H1 (cell line): ENCODE data around the gene RFX5. TPM values are rescaled to one million over a fixed set of nuclear protein-coding genes. Genes with fewer than 3 reads are reported as not detected.

ENCODE experiments used
- CTCF ChIA-PET: fragments of 300-600 bp; sonication (Branson Sonifier 250); formaldehyde crosslinking; loops from one replicate; lab custom pipeline; 2021; ENCODE audit not compliant: partially characterized antibody; lab: Charles Lee
- POLR2A ChIA-PET: fragments of 300-600 bp; sonication (Branson Sonifier 250); formaldehyde crosslinking; loops from one replicate; lab custom pipeline; 2021; ENCODE audit warnings: inconsistent platforms; ENCODE audit not compliant: partially characterized antibody; lab: Charles Lee
- DNase-seq, 2 experiments: peaks; one replicate each; pipeline versions ENCODE4 v3.0.0 to v3.0.0-alpha.2; 2010 to 2022; ENCODE audit warnings: low spot score in 2 of 2, low read depth in 1 of 2, mixed read lengths in 1 of 2
- FAIRE-seq: peaks from 2 replicates; lab custom pipeline; 2011; peaks lifted over from hg19 to GRCh38; lab: Jason Lieb, UNC
- H2AFZ ChIP-seq: 2 replicates; pipeline ENCODE4 v1.8.1; 2012; ENCODE audit warnings: low read length, inconsistent platforms
- H2AK5ac ChIP-seq: 2 replicates; pipeline ENCODE4 v1.6.1; 2013; ENCODE audit warnings: low read depth, low read length
- H2BK120ac ChIP-seq: replicated peaks from 2 replicates; pipeline ENCODE3; 2013; ENCODE audit warnings: low read depth, low read length, inconsistent platforms
- H2BK12ac ChIP-seq: 2 replicates; pipeline ENCODE4 v1.6.1; 2013; ENCODE audit warnings: low read depth, low read length
- H2BK15ac ChIP-seq: 2 replicates; pipeline ENCODE4 v1.6.1; 2013; ENCODE audit warnings: low read length
- H2BK20ac ChIP-seq: 2 replicates; pipeline ENCODE4 v1.6.1; 2013; ENCODE audit warnings: low read length
- H2BK5ac ChIP-seq: 2 replicates; pipeline ENCODE4 v1.6.1; 2013; ENCODE audit warnings: low read depth, low read length
- H3K14ac ChIP-seq: 2 replicates; pipeline ENCODE4 v1.6.1; 2013; ENCODE audit warnings: inconsistent platforms; ENCODE audit not compliant: insufficient read length
- H3K18ac ChIP-seq: 2 replicates; pipeline ENCODE4 v1.6.1; 2013; ENCODE audit warnings: low read length; ENCODE audit errors: extremely low read depth
- H3K23ac ChIP-seq: 2 replicates; pipeline ENCODE4 v1.6.1; 2013; ENCODE audit warnings: inconsistent platforms; ENCODE audit not compliant: insufficient read length
- H3K23me2 ChIP-seq: 2 replicates; pipeline ENCODE4 v1.6.1; 2013; ENCODE audit warnings: low read depth, low read length
- H3K27ac ChIP-seq: 2 replicates; pipeline ENCODE4 v1.6.1; 2011; ENCODE audit warnings: low read depth, low read length, inconsistent platforms
- H3K27me3 ChIP-seq, 4 experiments: replicated peaks in 1 of 4; 1 replicate in 1 of 4; 2 replicates in 3 of 4; pipeline versions ENCODE4 v1.6.1 to v1.8.1; 2011 to 2013; ENCODE audit warnings: low read length in 3 of 4, mild to moderate bottlenecking in 3 of 4, inconsistent platforms in 2 of 4, mixed read lengths in 2 of 4, moderate library complexity in 1 of 4; ENCODE audit not compliant: control insufficient read depth in 3 of 4, insufficient read depth in 3 of 4; ENCODE audit errors: extremely low read depth in 1 of 4
- H3K36me3 ChIP-seq, 4 experiments: 2 replicates each; pipeline versions ENCODE4 v1.6.1 to v1.8.1; 2011 to 2013; ENCODE audit warnings: mild to moderate bottlenecking in 4 of 4, low read length in 3 of 4, moderate library complexity in 2 of 4, control low read depth in 1 of 4, inconsistent platforms in 1 of 4; ENCODE audit not compliant: insufficient read depth in 4 of 4, control insufficient read depth in 2 of 4
- H3K4ac ChIP-seq: replicated peaks from 2 replicates; pipeline ENCODE3; 2013; ENCODE audit warnings: low read length, low read depth, mixed read lengths, inconsistent platforms; ENCODE audit not compliant: insufficient read length
- H3K4me1 ChIP-seq, 4 experiments: replicated peaks in 1 of 4; 1 replicate in 1 of 4; 2 replicates in 3 of 4; pipeline versions ENCODE4 v1.6.1 to v1.8.1; 2011 to 2013; ENCODE audit warnings: low read length in 3 of 4, inconsistent platforms in 2 of 4, mixed read lengths in 1 of 4; ENCODE audit not compliant: insufficient read depth in 4 of 4, control insufficient read depth in 3 of 4
- H3K4me2 ChIP-seq, 2 experiments: 2 replicates each; pipeline versions ENCODE4 v1.6.1 to v1.8.1; 2011 to 2013; ENCODE audit warnings: low read depth in 2 of 2, low read length in 2 of 2, control low read depth in 1 of 2, inconsistent platforms in 1 of 2, mild to moderate bottlenecking in 1 of 2; ENCODE audit not compliant: insufficient read depth in 1 of 2
- H3K4me3 ChIP-seq, 4 experiments: fragments of 200-600, 300-600 bp in 1 of 4; sonication (generic), shearing (Covaris generic), sonication (Bioruptor Twin) in 1 of 4; 2 replicates each; pipeline versions ENCODE4 v1.5.1 to v1.8.1; 2011 to 2016; ENCODE audit warnings: low read length in 4 of 4, low read depth in 3 of 4, control low read depth in 2 of 4, inconsistent platforms in 2 of 4, mild to moderate bottlenecking in 2 of 4, mixed read lengths in 1 of 4, moderate library complexity in 1 of 4; ENCODE audit not compliant: insufficient read depth in 2 of 4; ENCODE audit errors: extremely low read depth in 1 of 4
- H3K56ac ChIP-seq: replicated peaks from 2 replicates; pipeline ENCODE3; 2013; ENCODE audit warnings: low read depth, mild to moderate bottlenecking, mixed read lengths, low read length, inconsistent platforms; ENCODE audit not compliant: insufficient read length
- H3K79me1 ChIP-seq: 2 replicates; pipeline ENCODE4 v1.6.1; 2013; ENCODE audit warnings: low read depth, low read length, control low read depth
- H3K79me2 ChIP-seq, 2 experiments: 2 replicates each; pipeline versions ENCODE4 v1.6.1 to v1.8.1; 2012 to 2013; ENCODE audit warnings: low read length in 2 of 2, mild to moderate bottlenecking in 2 of 2, inconsistent platforms in 1 of 2; ENCODE audit not compliant: insufficient read depth in 2 of 2, control insufficient read depth in 1 of 2
- H3K9ac ChIP-seq, 4 experiments: replicated peaks in 1 of 4; 1 replicate in 1 of 4; 2 replicates in 3 of 4; pipeline versions ENCODE4 v1.6.1 to v1.8.1; 2011 to 2013; ENCODE audit warnings: low read depth in 3 of 4, low read length in 3 of 4, control low read depth in 2 of 4, mild to moderate bottlenecking in 2 of 4, moderate library complexity in 2 of 4, inconsistent platforms in 1 of 4; ENCODE audit errors: extremely low read depth in 1 of 4
- H3K9me3 ChIP-seq, 2 experiments: 2 replicates each; pipeline versions ENCODE4 v1.6.1 to v1.8.1; 2012 to 2013; ENCODE audit warnings: mild to moderate bottlenecking in 2 of 2, moderate library complexity in 2 of 2, control low read depth in 1 of 2, inconsistent platforms in 1 of 2, low read depth in 1 of 2, low read length in 1 of 2, mixed read lengths in 1 of 2; ENCODE audit not compliant: insufficient read depth in 2 of 2
- H4K20me1 ChIP-seq, 2 experiments: replicated peaks in 1 of 2; 2 replicates each; pipeline versions ENCODE3 to v1.8.1; 2011 to 2013; ENCODE audit warnings: inconsistent platforms in 2 of 2, low read length in 2 of 2, mild to moderate bottlenecking in 1 of 2; ENCODE audit not compliant: insufficient read depth in 2 of 2, control insufficient read depth in 1 of 2
- H4K5ac ChIP-seq: 2 replicates; pipeline ENCODE4 v1.6.1; 2013; ENCODE audit warnings: low read length, low read depth, mixed read lengths, inconsistent platforms; ENCODE audit not compliant: insufficient read length
- H4K8ac ChIP-seq: 2 replicates; pipeline ENCODE4 v1.8.0; 2013; ENCODE audit warnings: mild to moderate bottlenecking, moderate library complexity, low read length, inconsistent platforms; ENCODE audit not compliant: insufficient read depth; ENCODE audit errors: extremely low read depth
- H4K91ac ChIP-seq: replicated peaks from 2 replicates; pipeline ENCODE3; 2013; ENCODE audit warnings: low read length, mixed read lengths, inconsistent platforms; ENCODE audit not compliant: insufficient read length
- CTCF ChIP-seq, 3 experiments: IDR thresholded peaks; 1 replicate in 2 of 3; 2 replicates in 1 of 3; pipeline versions ENCODE4 v1.5.1 to v1.6.1; 2011; ENCODE audit warnings: low read length in 3 of 3, mild to moderate bottlenecking in 3 of 3, inconsistent platforms in 2 of 3, low read depth in 1 of 3, moderate library complexity in 1 of 3; ENCODE audit not compliant: insufficient read depth in 1 of 3; ENCODE audit errors: control extremely low read depth in 1 of 3
- RNF2 ChIP-seq: fragments of 200-900, 300-1000 bp; sonication (generic); IDR thresholded peaks from 2 replicates; pipeline ENCODE4 v1.7.1; 2016; ENCODE audit warnings: borderline replicate concordance, low read depth, mild to moderate bottlenecking, antibody characterized with exemption, low read length; ENCODE audit not compliant: poor library complexity, severe bottlenecking; ENCODE audit errors: missing control alignments
- ZNF274 ChIP-seq: IDR thresholded peaks from 2 replicates; pipeline ENCODE4 v1.7.0; 2012; ENCODE audit warnings: low read length, borderline replicate concordance; ENCODE audit errors: extremely low read depth
- WGBS, 2 experiments: shearing (Covaris generic) in 1 of 2; methylation state at CpG; one replicate each; pipeline versions ENCODE4 v1.1.6 to v1.1.7; 2013 to 2015; ENCODE audit warnings: low lambda C conversion rate in 2 of 2, mixed read lengths in 2 of 2, inconsistent platforms in 1 of 2, low coverage in 1 of 2, missing lambda C conversion rate in 1 of 2; ENCODE audit not compliant: insufficient replicate concordance in 2 of 2, insufficient coverage in 1 of 2, insufficient read length in 1 of 2; ENCODE audit errors: extremely low coverage in 1 of 2, missing lambda C conversion rate in 1 of 2; 5-methylcytosine and 5-hydroxymethylcytosine counted together
- polyA plus RNA-seq, 7 experiments: library from polyadenylated mRNA; depleted of rRNA in 3 of 7; stranded (reverse) in 5 of 7; unstranded in 2 of 7; fragments of >200 nt in 5 of 7; fragments of 200-250 nt in 2 of 7; gene quantifications; 1 replicate in 5 of 7; 2 replicates in 1 of 7; 4 replicates in 1 of 7; pipeline versions ENCODE4 v1.2.1 to v1.2.3, GENCODE V29; 2011 to 2013; ENCODE audit warnings: missing spikeins in 2 of 7, mixed read lengths in 2 of 7
- total RNA-seq: library from RNA; stranded (reverse); fragmentation: NEBNext Ultra II Directional; extraction: Animal tissue kit (Norgen Biotek cat#: 25700); gene quantifications from 2 replicates; pipeline ENCODE4 v1.2.1, GENCODE V29; 2021

RFX5 gene
- total and polyA plus RNA-seq, 2 of the 8 experiments (the other 6 are each of a cell fraction or from before 2014, with no cell fraction given) = 27.8 to 59.7 TPM

GRCh38 chr1:151309811-151310323 is 37.2 kb downstream of the RFX5 start:
- H3K18ac ChIP-seq = no peak overlapping the region
- DNase-seq (no peak), FAIRE-seq (no peak)
- H3K79me1 ChIP-seq = no peaks in the 10 kb centered on the region
- H3K27ac ChIP-seq = no peak overlapping the region
- H3K14ac ChIP-seq = no peak overlapping the region
- no peak overlapping the region for H4K91ac ChIP-seq
- H3K27me3 ChIP-seq = no peaks in the 10 kb centered on the region
- no peak overlapping the region for H3K4ac ChIP-seq
- H2BK20ac ChIP-seq = no peak overlapping the region
- WGBS, 2 experiments = 78% methylated on average over 6 of the region's 7 CpGs; no CpG with 5 or more reads in 1 of the 2 experiments
- H4K8ac ChIP-seq = no peak overlapping the region
- H3K23me2 ChIP-seq = no peaks in the 10 kb centered on the region
- H3K9ac ChIP-seq = no peak overlapping the region; a peak in 1 of 7 replicates
- POLR2A ChIA-PET = interaction anchor here (0.8 to 3.9 kb wide), 14 partner anchors 9 to 89 kb away, joined by 3 to 18 read pairs (median 6); partner anchors contain the start of genes PI4KB, PSMB4 and ZNF687
- TF ChIP-seq RNF2 (no peak), ZNF274 (no peak), CTCF (IDR thresholded peaks at IDR 0.05; ENCODE audit: control extremely low read depth in 1 of 3, insufficient read depth in 1 of 3, low read depth in 1 of 3, low read length in 3 of 3) (peak in 1 of 3 experiments; percentile 20; a peak in 1 of 4 replicates)
- H3K4me2 ChIP-seq = no peak overlapping the region
- H4K5ac ChIP-seq = no peak overlapping the region
- H3K36me3 ChIP-seq = peaks cover 10 to 47% (median 34%) of the 10 kb centered on the region in 4 experiments; a peak in 7 of 8 replicates
- H2BK5ac ChIP-seq = no peak overlapping the region
- no peak overlapping the region for H3K56ac ChIP-seq
- no peak overlapping the region for H3K4me3 ChIP-seq
- 0 out of 7 replicates have a peak, but pooled peaks cover 0 to 3% (median 0%) of the 10 kb centered on the region in 4 experiments for H3K4me1 ChIP-seq
- no peaks in the 10 kb centered on the region for H4K20me1 ChIP-seq
- H2BK15ac ChIP-seq = no peak overlapping the region
- CTCF ChIA-PET = interaction anchor here (0.5 to 11.6 kb wide), 16 partner anchors 7 to 179 kb away, joined by 3 to 129 read pairs (median 3); no protein-coding TSS in a partner anchor
- no peaks in the 10 kb centered on the region for H3K9me3 ChIP-seq
- H2AFZ ChIP-seq = no peak overlapping the region
- no peak overlapping the region for H2BK120ac ChIP-seq
- no peaks in the 10 kb centered on the region for H3K79me2 ChIP-seq
- no peak overlapping the region for H2BK12ac ChIP-seq
- no peak overlapping the region for H3K23ac ChIP-seq
- H2AK5ac ChIP-seq = no peak overlapping the region
